C4-2B (cell line): ENCODE data around the gene MOGAT1.

Source experiments
- CTCF ChIP-seq: fragments of 450-650 bp; conservative IDR thresholded peaks from 2 replicates; pipeline ENCODE4 v1.5.1; 2017; ENCODE audit warnings: mild to moderate bottlenecking
- ZFX ChIP-seq: fragments of 450-650 bp; IDR thresholded peaks from 2 replicates; pipeline ENCODE4 v1.6.1; 2017

DNA sequence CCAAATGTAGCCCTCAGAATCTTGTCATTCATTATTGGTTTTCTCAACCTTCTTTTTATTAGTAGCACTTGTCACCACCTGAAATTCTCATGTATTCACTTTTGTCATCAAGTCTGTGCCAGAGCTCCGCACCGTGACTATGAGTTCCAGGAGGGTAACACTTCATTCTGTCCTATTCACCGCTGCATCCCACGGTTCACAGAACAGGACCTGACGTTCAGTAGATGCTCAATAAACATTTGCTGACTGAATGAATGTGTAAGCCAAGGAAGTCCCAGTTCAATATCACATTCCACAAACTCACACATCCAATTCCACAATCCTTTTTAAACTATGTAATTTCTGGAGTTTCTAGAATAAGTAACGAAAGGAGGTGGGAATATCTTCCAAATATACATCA lies 65.5 kb downstream of the MOGAT1 start:
- TF ChIP-seq CTCF (no peak), ZFX (no peak)
